GM12878 (cell line): ENCODE results near the gene ASB15. TPM values are rescaled to one million over a fixed set of nuclear protein-coding genes. Genes with fewer than 3 reads are reported as not detected.

Experiments
- ASH2L ChIP-seq: fragments of 300-600, 200-600 bp; sonication (generic); IDR thresholded peaks from 2 replicates; pipeline ENCODE4 v1.6.1; 2017; ENCODE audit warnings: low read depth, mild to moderate bottlenecking, borderline replicate concordance
- CREB1 ChIP-seq: IDR thresholded peaks from 2 replicates; pipeline ENCODE4 v1.6.1; 2012; ENCODE audit warnings: low read depth, mild to moderate bottlenecking, inconsistent platforms
- FOXM1 ChIP-seq: IDR thresholded peaks from 2 replicates; pipeline ENCODE4 v1.6.1; 2012; ENCODE audit warnings: low read depth, mild to moderate bottlenecking, inconsistent platforms, low read length, moderate library complexity
- MTA3 ChIP-seq: IDR thresholded peaks from 2 replicates; pipeline ENCODE4 v1.6.1; 2012; ENCODE audit warnings: low read length, inconsistent platforms, borderline replicate concordance
- NR2F1 ChIP-seq: fragments of 450-650 bp; conservative IDR thresholded peaks from 2 replicates; pipeline ENCODE4 v1.6.1; 2017; ENCODE audit warnings: mild to moderate bottlenecking
- PML ChIP-seq: IDR thresholded peaks from 2 replicates; pipeline ENCODE4 v1.6.1; 2012; ENCODE audit warnings: low read length, inconsistent platforms
- SUPT20H ChIP-seq: IDR thresholded peaks from 2 replicates; pipeline ENCODE4 v1.6.1; 2011; ENCODE audit warnings: low read depth, mild to moderate bottlenecking, low read length, moderate library complexity, borderline replicate concordance; ENCODE audit not compliant: control insufficient read depth
- ZNF207 ChIP-seq: fragments of 450-650 bp; IDR thresholded peaks from 2 replicates; pipeline ENCODE4 v1.6.1; 2014; ENCODE audit warnings: antibody characterized with exemption, mild to moderate bottlenecking, borderline replicate concordance
- polyA plus RNA-seq, 11 experiments: library from polyadenylated mRNA; depleted of rRNA in 4 of 11; unstranded in 6 of 11; stranded (reverse) in 5 of 11; fragments of >200 nt; fragmentation: Nextera tagmentation in 4 of 11; fragmentation: Illumina TruSeq in 1 of 11; extraction: Ambion mirVana in 4 of 11; extraction: Trizol in 1 of 11; gene quantifications; 1 replicate in 1 of 11; 2 replicates in 10 of 11; pipeline versions ENCODE4 v1.2.1 to v1.2.3, GENCODE V29; 2011 to 2016; ENCODE audit warnings: inconsistent platforms in 2 of 11, missing spikeins in 2 of 11, low read depth in 1 of 11
- total RNA-seq, 4 experiments: library from RNA; depleted of rRNA in 3 of 4; stranded (reverse); fragments of >200 nt in 3 of 4; fragmentation: Illumina TruSeq in 1 of 4; extraction: Trizol in 1 of 4; gene quantifications; 2 replicates each; pipeline versions ENCODE4 v1.2.1 to v1.2.3, GENCODE V29; 2013 to 2021
- TF ChIP-seq, protein P1 (sequence below): fragments of 450-650 bp; IDR thresholded peaks from 2 replicates; pipeline ENCODE4 v1.6.1; 2017; ENCODE audit warnings: mild to moderate bottlenecking, moderate library complexity
- TF ChIP-seq, protein P2 (sequence below): fragments of 450-650 bp; IDR thresholded peaks from 2 replicates; pipeline ENCODE4 v1.6.1; 2018; ENCODE audit warnings: mild to moderate bottlenecking, low read depth, moderate library complexity; ENCODE audit not compliant: partially characterized antibody
- TF ChIP-seq, protein P3 (sequence below), 3 experiments: IDR thresholded peaks in 2 of 3; conservative IDR thresholded peaks in 1 of 3; 2 replicates each; pipeline ENCODE4 v1.5.1; 2011; ENCODE audit warnings: low read depth in 3 of 3, low read length in 3 of 3, mild to moderate bottlenecking in 3 of 3, control low read depth in 2 of 3, moderate library complexity in 2 of 3, inconsistent platforms in 1 of 3, mixed read lengths in 1 of 3; ENCODE audit not compliant: control insufficient read depth in 2 of 3, insufficient read depth in 1 of 3; ENCODE audit errors: extremely low read depth in 1 of 3
- TF ChIP-seq, protein P4 (sequence below): fragments of 450-650 bp; IDR thresholded peaks from 2 replicates; pipeline ENCODE4 v1.6.1; 2018; ENCODE audit warnings: borderline replicate concordance, mild to moderate bottlenecking; ENCODE audit not compliant: partially characterized antibody

Gene ASB15
- total and polyA plus RNA-seq, 10 of the 15 experiments (the other 5 are each of a cell fraction or from before 2014, with no cell fraction given) = not detected

DNA sequence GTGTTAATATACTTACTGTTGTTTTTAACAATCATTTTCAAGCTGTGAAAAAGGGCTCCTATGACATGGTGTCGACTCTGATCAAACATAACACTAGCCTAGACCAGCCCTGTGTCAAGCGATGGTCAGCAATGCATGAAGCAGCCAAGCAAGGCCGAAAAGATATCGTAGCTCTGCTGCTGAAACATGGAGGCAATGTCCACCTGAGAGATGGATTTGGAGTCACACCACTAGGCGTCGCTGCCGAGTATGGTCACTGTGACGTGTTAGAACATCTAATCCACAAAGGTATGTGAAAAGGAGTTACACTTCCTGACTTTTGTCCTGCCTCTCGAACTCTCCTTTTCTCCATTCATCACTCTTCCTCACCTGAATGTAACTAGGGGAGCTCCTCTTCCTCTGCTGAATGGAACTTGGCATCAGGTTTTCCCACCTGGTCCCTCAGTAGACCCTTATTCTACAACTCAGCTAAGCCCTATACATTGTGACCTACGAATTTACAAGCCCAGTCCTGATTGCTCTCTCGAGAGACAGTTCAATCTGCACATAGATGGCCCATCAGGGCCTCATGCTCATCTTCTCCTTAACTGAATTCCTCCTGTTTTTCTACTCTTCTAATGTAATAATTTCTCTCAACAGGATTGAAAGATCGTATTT lies 23.0 kb downstream of the ASB15 start (continued):
- TF ChIP-seq, protein P1, sequence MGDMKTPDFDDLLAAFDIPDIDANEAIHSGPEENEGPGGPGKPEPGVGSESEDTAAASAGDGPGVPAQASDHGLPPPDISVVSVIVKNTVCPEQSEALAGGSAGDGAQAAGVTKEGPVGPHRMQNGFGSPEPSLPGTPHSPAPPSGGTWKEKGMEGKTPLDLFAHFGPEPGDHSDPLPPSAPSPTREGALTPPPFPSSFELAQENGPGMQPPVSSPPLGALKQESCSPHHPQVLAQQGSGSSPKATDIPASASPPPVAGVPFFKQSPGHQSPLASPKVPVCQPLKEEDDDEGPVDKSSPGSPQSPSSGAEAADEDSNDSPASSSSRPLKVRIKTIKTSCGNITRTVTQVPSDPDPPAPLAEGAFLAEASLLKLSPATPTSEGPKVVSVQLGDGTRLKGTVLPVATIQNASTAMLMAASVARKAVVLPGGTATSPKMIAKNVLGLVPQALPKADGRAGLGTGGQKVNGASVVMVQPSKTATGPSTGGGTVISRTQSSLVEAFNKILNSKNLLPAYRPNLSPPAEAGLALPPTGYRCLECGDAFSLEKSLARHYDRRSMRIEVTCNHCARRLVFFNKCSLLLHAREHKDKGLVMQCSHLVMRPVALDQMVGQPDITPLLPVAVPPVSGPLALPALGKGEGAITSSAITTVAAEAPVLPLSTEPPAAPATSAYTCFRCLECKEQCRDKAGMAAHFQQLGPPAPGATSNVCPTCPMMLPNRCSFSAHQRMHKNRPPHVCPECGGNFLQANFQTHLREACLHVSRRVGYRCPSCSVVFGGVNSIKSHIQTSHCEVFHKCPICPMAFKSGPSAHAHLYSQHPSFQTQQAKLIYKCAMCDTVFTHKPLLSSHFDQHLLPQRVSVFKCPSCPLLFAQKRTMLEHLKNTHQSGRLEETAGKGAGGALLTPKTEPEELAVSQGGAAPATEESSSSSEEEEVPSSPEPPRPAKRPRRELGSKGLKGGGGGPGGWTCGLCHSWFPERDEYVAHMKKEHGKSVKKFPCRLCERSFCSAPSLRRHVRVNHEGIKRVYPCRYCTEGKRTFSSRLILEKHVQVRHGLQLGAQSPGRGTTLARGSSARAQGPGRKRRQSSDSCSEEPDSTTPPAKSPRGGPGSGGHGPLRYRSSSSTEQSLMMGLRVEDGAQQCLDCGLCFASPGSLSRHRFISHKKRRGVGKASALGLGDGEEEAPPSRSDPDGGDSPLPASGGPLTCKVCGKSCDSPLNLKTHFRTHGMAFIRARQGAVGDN = no peak
- TF ChIP-seq, protein P2, sequence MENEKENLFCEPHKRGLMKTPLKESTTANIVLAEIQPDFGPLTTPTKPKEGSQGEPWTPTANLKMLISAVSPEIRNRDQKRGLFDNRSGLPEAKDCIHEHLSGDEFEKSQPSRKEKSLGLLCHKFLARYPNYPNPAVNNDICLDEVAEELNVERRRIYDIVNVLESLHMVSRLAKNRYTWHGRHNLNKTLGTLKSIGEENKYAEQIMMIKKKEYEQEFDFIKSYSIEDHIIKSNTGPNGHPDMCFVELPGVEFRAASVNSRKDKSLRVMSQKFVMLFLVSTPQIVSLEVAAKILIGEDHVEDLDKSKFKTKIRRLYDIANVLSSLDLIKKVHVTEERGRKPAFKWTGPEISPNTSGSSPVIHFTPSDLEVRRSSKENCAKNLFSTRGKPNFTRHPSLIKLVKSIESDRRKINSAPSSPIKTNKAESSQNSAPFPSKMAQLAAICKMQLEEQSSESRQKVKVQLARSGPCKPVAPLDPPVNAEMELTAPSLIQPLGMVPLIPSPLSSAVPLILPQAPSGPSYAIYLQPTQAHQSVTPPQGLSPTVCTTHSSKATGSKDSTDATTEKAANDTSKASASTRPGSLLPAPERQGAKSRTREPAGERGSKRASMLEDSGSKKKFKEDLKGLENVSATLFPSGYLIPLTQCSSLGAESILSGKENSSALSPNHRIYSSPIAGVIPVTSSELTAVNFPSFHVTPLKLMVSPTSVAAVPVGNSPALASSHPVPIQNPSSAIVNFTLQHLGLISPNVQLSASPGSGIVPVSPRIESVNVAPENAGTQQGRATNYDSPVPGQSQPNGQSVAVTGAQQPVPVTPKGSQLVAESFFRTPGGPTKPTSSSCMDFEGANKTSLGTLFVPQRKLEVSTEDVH = no peak
- TF ChIP-seq MTA3 = no peak
- no peak for TF ChIP-seq PML
- TF ChIP-seq, protein P3, sequence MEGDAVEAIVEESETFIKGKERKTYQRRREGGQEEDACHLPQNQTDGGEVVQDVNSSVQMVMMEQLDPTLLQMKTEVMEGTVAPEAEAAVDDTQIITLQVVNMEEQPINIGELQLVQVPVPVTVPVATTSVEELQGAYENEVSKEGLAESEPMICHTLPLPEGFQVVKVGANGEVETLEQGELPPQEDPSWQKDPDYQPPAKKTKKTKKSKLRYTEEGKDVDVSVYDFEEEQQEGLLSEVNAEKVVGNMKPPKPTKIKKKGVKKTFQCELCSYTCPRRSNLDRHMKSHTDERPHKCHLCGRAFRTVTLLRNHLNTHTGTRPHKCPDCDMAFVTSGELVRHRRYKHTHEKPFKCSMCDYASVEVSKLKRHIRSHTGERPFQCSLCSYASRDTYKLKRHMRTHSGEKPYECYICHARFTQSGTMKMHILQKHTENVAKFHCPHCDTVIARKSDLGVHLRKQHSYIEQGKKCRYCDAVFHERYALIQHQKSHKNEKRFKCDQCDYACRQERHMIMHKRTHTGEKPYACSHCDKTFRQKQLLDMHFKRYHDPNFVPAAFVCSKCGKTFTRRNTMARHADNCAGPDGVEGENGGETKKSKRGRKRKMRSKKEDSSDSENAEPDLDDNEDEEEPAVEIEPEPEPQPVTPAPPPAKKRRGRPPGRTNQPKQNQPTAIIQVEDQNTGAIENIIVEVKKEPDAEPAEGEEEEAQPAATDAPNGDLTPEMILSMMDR (IDR thresholded peaks at IDR 0.05 in 2 of 3, conservative IDR thresholded peaks at IDR 0.05 in 1 of 3; ENCODE audit: control insufficient read depth in 2 of 3, extremely low read depth in 1 of 3, insufficient read depth in 1 of 3, low read depth in 3 of 3, low read length in 3 of 3) = peak; percentile 68 to 94 (median 91)
- no peak for TF ChIP-seq NR2F1
- no peak for TF ChIP-seq FOXM1
- TF ChIP-seq SUPT20H = no peak
- TF ChIP-seq ZNF207 = no peak
- TF ChIP-seq, protein P4, sequence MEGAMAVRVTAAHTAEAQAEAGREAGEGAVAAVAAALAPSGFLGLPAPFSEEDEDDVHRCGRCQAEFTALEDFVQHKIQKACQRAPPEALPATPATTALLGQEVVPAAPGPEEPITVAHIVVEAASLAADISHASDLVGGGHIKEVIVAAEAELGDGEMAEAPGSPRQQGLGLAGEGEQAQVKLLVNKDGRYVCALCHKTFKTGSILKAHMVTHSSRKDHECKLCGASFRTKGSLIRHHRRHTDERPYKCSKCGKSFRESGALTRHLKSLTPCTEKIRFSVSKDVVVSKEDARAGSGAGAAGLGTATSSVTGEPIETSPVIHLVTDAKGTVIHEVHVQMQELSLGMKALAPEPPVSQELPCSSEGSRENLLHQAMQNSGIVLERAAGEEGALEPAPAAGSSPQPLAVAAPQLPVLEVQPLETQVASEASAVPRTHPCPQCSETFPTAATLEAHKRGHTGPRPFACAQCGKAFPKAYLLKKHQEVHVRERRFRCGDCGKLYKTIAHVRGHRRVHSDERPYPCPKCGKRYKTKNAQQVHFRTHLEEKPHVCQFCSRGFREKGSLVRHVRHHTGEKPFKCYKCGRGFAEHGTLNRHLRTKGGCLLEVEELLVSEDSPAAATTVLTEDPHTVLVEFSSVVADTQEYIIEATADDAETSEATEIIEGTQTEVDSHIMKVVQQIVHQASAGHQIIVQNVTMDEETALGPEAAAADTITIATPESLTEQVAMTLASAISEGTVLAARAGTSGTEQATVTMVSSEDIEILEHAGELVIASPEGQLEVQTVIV = no peak
- TF ChIP-seq CREB1 = peak; percentile 60; the same call in 1 of the 2 replicates
- TF ChIP-seq ASH2L = no peak
